WTC11 (cell line): Measurements from ENCODE around the gene CBS. TPM values are rescaled to one million over a fixed set of nuclear protein-coding genes. Genes with fewer than 3 reads are reported as not detected.

Experiments used
- ATAC-seq: fragments of 200-7000 bp; cut with Tn5 transposase; 2 replicates; pipeline ENCODE4 v1.10.0; 2021; ENCODE audit warnings: mild to moderate bottlenecking, moderate library complexity
- CTCF ChIA-PET: fragments of 300-600 bp; sonication (Branson Sonifier 250); formaldehyde crosslinking; loops from one replicate; lab custom pipeline; 2021; ENCODE audit warnings: antibody characterized with exemption; lab: Charles Lee
- POLR2A ChIA-PET: fragments of 350-600 bp; sonication (Branson Sonifier 250); formaldehyde crosslinking; loops from one replicate; lab custom pipeline; 2021; ENCODE audit warnings: antibody characterized with exemption; lab: Charles Lee
- DNase-seq: peaks from one replicate; pipeline ENCODE4 v3.0.0; 2021; ENCODE audit warnings: low spot score
- H3K27ac Mint-ChIP-seq: 2 replicates; pipeline ENCODE4 v1.8.0; 2021; ENCODE audit warnings: mixed read lengths
- H3K27me3 Mint-ChIP-seq: 2 replicates; pipeline ENCODE4 v1.8.0; 2021; ENCODE audit warnings: low read depth, mild to moderate bottlenecking, moderate library complexity, mixed read lengths
- H3K36me3 Mint-ChIP-seq: 2 replicates; pipeline ENCODE4 v1.8.0; 2021; ENCODE audit warnings: mixed read lengths
- H3K4me1 Mint-ChIP-seq: 2 replicates; pipeline ENCODE4 v1.8.0; 2022; ENCODE audit warnings: mixed read lengths
- H3K4me3 Mint-ChIP-seq: 2 replicates; pipeline ENCODE4 v1.8.0; 2021; ENCODE audit warnings: mild to moderate bottlenecking, moderate library complexity, mixed read lengths
- H3K9me3 Mint-ChIP-seq: 2 replicates; pipeline ENCODE4 v1.8.0; 2021; ENCODE audit warnings: mixed read lengths
- CREB1 ChIP-seq: sonication (generic); formaldehyde crosslinking; IDR thresholded peaks from 2 replicates; pipeline ENCODE4 v1.8.0; 2023; ENCODE audit warnings: mild to moderate bottlenecking, missing genetic modification reagents
- EMX1 ChIP-seq: fragments of 250-450 bp; sonication (Bioruptor Pico); IDR thresholded peaks from 2 replicates; pipeline ENCODE4 v1.8.0; 2021; ENCODE audit warnings: mild to moderate bottlenecking
- GABPB1 ChIP-seq: sonication (generic); formaldehyde crosslinking; IDR thresholded peaks from 2 replicates; pipeline ENCODE4 v1.8.1; 2023; ENCODE audit warnings: mild to moderate bottlenecking, missing genetic modification reagents
- HMGA2 ChIP-seq: fragments of 250-450 bp; sonication (Bioruptor Pico); IDR thresholded peaks from 2 replicates; pipeline ENCODE4 v1.4.0; 2021; ENCODE audit warnings: mild to moderate bottlenecking, moderate library complexity
- MYBL2 ChIP-seq: sonication (generic); formaldehyde crosslinking; IDR thresholded peaks from 2 replicates; pipeline ENCODE4 v1.8.1; 2023; ENCODE audit warnings: mild to moderate bottlenecking, moderate library complexity, missing genetic modification reagents
- PRRX2 ChIP-seq: fragments of 250-450 bp; sonication (Bioruptor Pico); IDR thresholded peaks from 2 replicates; pipeline ENCODE4 v1.8.0; 2021; ENCODE audit warnings: mild to moderate bottlenecking
- SMAD3 ChIP-seq: sonication (generic); formaldehyde crosslinking; IDR thresholded peaks from 2 replicates; pipeline ENCODE4 v1.8.0; 2022; ENCODE audit warnings: missing genetic modification reagents, mild to moderate bottlenecking, borderline replicate concordance
- ZNF232 ChIP-seq: sonication (generic); formaldehyde crosslinking; IDR thresholded peaks from 2 replicates; pipeline ENCODE4 v1.8.0; 2022; ENCODE audit warnings: mild to moderate bottlenecking, missing genetic modification reagents
- ZNF317 ChIP-seq: sonication (generic); formaldehyde crosslinking; IDR thresholded peaks from 2 replicates; pipeline ENCODE4 v1.8.1; 2023; ENCODE audit warnings: low read depth, mild to moderate bottlenecking, moderate library complexity, missing genetic modification reagents, borderline replicate concordance
- total RNA-seq: library from RNA; stranded (reverse); gene quantifications from 3 replicates; pipeline ENCODE4 v1.2.3, GENCODE V29; 2021
- TF ChIP-seq, protein P1 (sequence below): fragments of 250-450 bp; sonication (Bioruptor Pico); IDR thresholded peaks from 2 replicates; pipeline ENCODE4 v1.8.0; 2021; ENCODE audit warnings: mild to moderate bottlenecking
- TF ChIP-seq, protein P2 (sequence below): sonication (generic); formaldehyde crosslinking; IDR thresholded peaks from 2 replicates; pipeline ENCODE4 v1.8.0; 2022; ENCODE audit warnings: mild to moderate bottlenecking, missing genetic modification reagents
- TF ChIP-seq, protein P3 (sequence below): sonication (generic); formaldehyde crosslinking; IDR thresholded peaks from 2 replicates; pipeline ENCODE4 v1.8.1; 2023; ENCODE audit warnings: mild to moderate bottlenecking, missing genetic modification reagents, borderline replicate concordance
- TF ChIP-seq, protein P4 (sequence below): sonication (generic); formaldehyde crosslinking; IDR thresholded peaks from 2 replicates; pipeline ENCODE4 v1.8.0; 2023; ENCODE audit warnings: missing genetic modification reagents, mild to moderate bottlenecking, borderline replicate concordance
- TF ChIP-seq, protein P5 (sequence below): sonication (generic); formaldehyde crosslinking; conservative IDR thresholded peaks from 2 replicates; pipeline ENCODE4 v1.8.1; 2023; ENCODE audit warnings: mild to moderate bottlenecking, low read depth, missing genetic modification reagents, moderate library complexity

The CBS gene
- total RNA-seq, 1 experiment from 2014 or later = 844 TPM

DNA sequence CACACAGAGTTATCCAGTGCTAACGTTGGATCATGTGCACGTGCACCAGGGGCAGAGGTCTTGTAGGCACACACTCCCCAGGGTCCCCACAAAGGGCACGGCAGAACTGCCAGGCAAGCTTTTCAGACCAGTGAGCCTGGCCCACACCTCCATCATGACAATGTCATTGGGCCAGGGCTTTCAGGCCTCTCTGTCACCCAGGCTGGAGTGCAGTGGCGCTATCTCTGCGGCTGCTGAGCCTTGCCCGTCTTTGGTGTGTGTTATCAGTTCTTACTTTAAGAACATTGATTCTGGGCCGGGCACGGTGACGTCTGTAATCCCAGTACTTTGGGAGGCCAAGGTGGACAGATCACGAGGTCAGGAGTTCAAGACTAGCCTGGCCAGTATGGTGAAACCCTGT is 57.1 kb downstream of the CBS start (continued):
- TF ChIP-seq, protein P1, sequence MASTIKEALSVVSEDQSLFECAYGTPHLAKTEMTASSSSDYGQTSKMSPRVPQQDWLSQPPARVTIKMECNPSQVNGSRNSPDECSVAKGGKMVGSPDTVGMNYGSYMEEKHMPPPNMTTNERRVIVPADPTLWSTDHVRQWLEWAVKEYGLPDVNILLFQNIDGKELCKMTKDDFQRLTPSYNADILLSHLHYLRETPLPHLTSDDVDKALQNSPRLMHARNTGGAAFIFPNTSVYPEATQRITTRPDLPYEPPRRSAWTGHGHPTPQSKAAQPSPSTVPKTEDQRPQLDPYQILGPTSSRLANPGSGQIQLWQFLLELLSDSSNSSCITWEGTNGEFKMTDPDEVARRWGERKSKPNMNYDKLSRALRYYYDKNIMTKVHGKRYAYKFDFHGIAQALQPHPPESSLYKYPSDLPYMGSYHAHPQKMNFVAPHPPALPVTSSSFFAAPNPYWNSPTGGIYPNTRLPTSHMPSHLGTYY (CRISPR knock-in tag) = no peak
- TF ChIP-seq, protein P2, sequence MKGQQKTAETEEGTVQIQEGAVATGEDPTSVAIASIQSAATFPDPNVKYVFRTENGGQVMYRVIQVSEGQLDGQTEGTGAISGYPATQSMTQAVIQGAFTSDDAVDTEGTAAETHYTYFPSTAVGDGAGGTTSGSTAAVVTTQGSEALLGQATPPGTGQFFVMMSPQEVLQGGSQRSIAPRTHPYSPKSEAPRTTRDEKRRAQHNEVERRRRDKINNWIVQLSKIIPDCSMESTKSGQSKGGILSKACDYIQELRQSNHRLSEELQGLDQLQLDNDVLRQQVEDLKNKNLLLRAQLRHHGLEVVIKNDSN (CRISPR knock-in tag) = no peak

DNA sequence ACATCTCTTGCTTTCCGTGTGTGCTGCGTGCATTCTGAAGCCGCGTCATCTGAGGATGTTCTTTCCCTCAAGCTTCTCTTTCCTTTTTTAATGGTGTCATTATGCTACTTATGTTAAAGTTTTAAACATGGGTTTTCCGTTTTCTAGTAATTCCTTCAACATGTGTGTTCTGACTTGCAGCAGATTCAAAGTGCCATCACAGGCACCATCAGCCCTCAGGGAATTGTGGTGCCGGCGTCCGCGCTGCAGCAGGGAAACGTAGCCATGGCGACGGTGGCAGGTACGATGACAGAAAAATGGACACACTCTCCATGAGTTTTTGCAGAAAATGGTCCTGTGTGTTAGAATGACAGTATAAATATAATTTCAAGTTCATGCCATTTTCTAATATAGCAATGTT is 58.9 kb downstream of the CBS start:
- CTCF ChIA-PET = no interaction called here
- H3K9me3 Mint-ChIP-seq = no peaks in the 10 kb centered on the region
- no peaks in the 10 kb centered on the region for H3K27me3 Mint-ChIP-seq
- no peak for ATAC-seq
- no peaks in the 10 kb centered on the region for H3K4me1 Mint-ChIP-seq
- no peak for TF ChIP-seq GABPB1 (CRISPR knock-in tag)
- no peak for TF ChIP-seq CREB1 (CRISPR knock-in tag)
- TF ChIP-seq, protein P3, sequence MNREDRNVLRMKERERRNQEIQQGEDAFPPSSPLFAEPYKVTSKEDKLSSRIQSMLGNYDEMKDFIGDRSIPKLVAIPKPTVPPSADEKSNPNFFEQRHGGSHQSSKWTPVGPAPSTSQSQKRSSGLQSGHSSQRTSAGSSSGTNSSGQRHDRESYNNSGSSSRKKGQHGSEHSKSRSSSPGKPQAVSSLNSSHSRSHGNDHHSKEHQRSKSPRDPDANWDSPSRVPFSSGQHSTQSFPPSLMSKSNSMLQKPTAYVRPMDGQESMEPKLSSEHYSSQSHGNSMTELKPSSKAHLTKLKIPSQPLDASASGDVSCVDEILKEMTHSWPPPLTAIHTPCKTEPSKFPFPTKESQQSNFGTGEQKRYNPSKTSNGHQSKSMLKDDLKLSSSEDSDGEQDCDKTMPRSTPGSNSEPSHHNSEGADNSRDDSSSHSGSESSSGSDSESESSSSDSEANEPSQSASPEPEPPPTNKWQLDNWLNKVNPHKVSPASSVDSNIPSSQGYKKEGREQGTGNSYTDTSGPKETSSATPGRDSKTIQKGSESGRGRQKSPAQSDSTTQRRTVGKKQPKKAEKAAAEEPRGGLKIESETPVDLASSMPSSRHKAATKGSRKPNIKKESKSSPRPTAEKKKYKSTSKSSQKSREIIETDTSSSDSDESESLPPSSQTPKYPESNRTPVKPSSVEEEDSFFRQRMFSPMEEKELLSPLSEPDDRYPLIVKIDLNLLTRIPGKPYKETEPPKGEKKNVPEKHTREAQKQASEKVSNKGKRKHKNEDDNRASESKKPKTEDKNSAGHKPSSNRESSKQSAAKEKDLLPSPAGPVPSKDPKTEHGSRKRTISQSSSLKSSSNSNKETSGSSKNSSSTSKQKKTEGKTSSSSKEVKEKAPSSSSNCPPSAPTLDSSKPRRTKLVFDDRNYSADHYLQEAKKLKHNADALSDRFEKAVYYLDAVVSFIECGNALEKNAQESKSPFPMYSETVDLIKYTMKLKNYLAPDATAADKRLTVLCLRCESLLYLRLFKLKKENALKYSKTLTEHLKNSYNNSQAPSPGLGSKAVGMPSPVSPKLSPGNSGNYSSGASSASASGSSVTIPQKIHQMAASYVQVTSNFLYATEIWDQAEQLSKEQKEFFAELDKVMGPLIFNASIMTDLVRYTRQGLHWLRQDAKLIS (CRISPR knock-in tag) = no peak
- TF ChIP-seq MYBL2 = no peak
- TF ChIP-seq ZNF317 (CRISPR knock-in tag) = no peak
- TF ChIP-seq, protein P4, sequence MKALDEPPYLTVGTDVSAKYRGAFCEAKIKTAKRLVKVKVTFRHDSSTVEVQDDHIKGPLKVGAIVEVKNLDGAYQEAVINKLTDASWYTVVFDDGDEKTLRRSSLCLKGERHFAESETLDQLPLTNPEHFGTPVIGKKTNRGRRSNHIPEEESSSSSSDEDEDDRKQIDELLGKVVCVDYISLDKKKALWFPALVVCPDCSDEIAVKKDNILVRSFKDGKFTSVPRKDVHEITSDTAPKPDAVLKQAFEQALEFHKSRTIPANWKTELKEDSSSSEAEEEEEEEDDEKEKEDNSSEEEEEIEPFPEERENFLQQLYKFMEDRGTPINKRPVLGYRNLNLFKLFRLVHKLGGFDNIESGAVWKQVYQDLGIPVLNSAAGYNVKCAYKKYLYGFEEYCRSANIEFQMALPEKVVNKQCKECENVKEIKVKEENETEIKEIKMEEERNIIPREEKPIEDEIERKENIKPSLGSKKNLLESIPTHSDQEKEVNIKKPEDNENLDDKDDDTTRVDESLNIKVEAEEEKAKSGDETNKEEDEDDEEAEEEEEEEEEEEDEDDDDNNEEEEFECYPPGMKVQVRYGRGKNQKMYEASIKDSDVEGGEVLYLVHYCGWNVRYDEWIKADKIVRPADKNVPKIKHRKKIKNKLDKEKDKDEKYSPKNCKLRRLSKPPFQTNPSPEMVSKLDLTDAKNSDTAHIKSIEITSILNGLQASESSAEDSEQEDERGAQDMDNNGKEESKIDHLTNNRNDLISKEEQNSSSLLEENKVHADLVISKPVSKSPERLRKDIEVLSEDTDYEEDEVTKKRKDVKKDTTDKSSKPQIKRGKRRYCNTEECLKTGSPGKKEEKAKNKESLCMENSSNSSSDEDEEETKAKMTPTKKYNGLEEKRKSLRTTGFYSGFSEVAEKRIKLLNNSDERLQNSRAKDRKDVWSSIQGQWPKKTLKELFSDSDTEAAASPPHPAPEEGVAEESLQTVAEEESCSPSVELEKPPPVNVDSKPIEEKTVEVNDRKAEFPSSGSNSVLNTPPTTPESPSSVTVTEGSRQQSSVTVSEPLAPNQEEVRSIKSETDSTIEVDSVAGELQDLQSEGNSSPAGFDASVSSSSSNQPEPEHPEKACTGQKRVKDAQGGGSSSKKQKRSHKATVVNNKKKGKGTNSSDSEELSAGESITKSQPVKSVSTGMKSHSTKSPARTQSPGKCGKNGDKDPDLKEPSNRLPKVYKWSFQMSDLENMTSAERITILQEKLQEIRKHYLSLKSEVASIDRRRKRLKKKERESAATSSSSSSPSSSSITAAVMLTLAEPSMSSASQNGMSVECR (CRISPR knock-in tag) = no peak
- no peak for TF ChIP-seq ZNF232 (CRISPR knock-in tag)
- TF ChIP-seq, all 79 proteins: peak for 0
- Mint-ChIP-seq H3K27ac (no peak overlapping the region), H3K4me3 (no peak overlapping the region), H3K36me3 (peaks cover 68% of the 10 kb centered on the region)
- POLR2A ChIA-PET = no interaction called here
- DNase-seq = no peak

DNA sequence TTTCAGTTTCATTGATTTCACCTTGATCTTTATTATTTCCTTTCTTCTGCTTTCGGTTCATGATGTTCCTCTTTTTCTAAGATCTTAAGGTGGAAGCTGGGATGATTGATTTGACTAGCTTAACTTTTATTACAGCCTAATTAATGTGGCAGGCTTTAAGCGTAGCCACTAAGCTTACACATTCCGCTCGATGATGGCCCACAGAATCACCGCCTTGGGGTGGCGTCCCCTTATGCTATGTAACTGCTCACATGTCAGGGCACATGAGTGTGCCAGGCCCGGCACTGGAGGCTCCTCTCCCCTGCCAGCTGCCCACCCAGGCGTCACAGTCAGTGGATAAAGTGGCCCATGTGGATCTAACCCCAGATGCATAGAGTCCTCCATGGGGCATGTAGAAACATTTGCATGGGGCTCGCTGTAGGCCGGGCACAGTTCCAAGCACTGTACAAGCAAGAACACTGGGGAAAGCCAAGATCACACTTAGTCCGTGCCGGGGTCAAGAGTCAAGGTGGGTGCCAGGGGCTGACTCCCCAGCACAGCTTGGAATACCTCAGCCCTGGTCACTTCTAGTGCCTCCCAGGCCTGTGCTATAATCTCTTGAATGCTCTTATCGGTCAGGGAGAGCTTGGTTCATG is 59.6 kb downstream of the CBS start:
- Mint-ChIP-seq H3K27ac (no peak overlapping the region), H3K4me3 (no peak overlapping the region), H3K4me1 (no peaks in the 10 kb centered on the region), H3K27me3 (no peaks in the 10 kb centered on the region), H3K36me3 (peaks cover 68% of the 10 kb centered on the region), H3K9me3 (no peaks in the 10 kb centered on the region)
- DNase-seq = no peak
- ATAC-seq = no peak
- TF ChIP-seq EMX1 (no peak), HMGA2 (CRISPR knock-in tag) (no peak), SMAD3 (CRISPR knock-in tag) (no peak), PRRX2 (CRISPR knock-in tag) (no peak)
- TF ChIP-seq, protein P5, sequence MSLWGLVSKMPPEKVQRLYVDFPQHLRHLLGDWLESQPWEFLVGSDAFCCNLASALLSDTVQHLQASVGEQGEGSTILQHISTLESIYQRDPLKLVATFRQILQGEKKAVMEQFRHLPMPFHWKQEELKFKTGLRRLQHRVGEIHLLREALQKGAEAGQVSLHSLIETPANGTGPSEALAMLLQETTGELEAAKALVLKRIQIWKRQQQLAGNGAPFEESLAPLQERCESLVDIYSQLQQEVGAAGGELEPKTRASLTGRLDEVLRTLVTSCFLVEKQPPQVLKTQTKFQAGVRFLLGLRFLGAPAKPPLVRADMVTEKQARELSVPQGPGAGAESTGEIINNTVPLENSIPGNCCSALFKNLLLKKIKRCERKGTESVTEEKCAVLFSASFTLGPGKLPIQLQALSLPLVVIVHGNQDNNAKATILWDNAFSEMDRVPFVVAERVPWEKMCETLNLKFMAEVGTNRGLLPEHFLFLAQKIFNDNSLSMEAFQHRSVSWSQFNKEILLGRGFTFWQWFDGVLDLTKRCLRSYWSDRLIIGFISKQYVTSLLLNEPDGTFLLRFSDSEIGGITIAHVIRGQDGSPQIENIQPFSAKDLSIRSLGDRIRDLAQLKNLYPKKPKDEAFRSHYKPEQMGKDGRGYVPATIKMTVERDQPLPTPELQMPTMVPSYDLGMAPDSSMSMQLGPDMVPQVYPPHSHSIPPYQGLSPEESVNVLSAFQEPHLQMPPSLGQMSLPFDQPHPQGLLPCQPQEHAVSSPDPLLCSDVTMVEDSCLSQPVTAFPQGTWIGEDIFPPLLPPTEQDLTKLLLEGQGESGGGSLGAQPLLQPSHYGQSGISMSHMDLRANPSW = no peak
- CTCF ChIA-PET = no interaction called here
- POLR2A ChIA-PET = no interaction called here
